ENCODE data around the gene TUT1. TPM values are rescaled to one million over a fixed set of nuclear protein-coding genes. Genes with fewer than 3 reads are reported as not detected.
"Not testable (repeated sequence)": the region's sequence is repeated elsewhere in the genome, so short reads cannot be mapped to it uniquely, and the experiment has no call there.

The TUT1 gene
- total RNA-seq, 6 donors from 2014 or later: 5.3 to 25.4 (median 11.7) TPM

DNA sequence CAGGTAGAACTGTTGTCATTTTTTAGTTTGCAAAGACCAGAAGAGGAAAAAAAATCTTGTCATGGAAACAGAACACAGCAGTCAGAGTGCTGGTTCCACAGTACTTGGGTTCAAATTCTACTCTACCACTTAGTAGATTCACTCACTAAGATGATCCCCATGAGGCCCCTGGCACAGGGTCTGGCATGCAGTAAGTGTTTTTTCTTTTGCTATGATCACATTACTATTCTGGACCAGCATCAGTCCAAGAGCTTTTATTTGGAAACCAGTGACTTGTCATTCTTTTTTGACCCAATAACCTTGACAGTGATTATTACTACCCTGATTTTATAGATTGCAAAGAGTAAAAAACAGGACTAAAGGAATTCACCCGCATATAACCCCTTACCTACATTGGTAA lies 21.7 kb downstream of the TUT1 start:
- Histone ChIP-seq H3K4me3 (no peak overlapping the region), H3K27ac (no peak overlapping the region), H3K27me3 (no peaks in the 10 kb centered on the region), H3K9me3 (no peaks in the 10 kb centered on the region), H3K4me1 (peaks cover 9 to 19% (median 14%) of the 10 kb centered on the region in 4 donors), H3K36me3 (peaks cover 42 to 78% (median 71%) of the 10 kb centered on the region in 4 donors)
- DNase-seq (no peak), ATAC-seq (ENCODE audit: low FRiP score in 2 of 2) (no peak)
- TF ChIP-seq POLR2AphosphoS5 (IDR thresholded peaks at IDR 0.05): no peak
- no peak for TF ChIP-seq EP300 (IDR thresholded peaks at IDR 0.05)
- TF ChIP-seq, protein P1, sequence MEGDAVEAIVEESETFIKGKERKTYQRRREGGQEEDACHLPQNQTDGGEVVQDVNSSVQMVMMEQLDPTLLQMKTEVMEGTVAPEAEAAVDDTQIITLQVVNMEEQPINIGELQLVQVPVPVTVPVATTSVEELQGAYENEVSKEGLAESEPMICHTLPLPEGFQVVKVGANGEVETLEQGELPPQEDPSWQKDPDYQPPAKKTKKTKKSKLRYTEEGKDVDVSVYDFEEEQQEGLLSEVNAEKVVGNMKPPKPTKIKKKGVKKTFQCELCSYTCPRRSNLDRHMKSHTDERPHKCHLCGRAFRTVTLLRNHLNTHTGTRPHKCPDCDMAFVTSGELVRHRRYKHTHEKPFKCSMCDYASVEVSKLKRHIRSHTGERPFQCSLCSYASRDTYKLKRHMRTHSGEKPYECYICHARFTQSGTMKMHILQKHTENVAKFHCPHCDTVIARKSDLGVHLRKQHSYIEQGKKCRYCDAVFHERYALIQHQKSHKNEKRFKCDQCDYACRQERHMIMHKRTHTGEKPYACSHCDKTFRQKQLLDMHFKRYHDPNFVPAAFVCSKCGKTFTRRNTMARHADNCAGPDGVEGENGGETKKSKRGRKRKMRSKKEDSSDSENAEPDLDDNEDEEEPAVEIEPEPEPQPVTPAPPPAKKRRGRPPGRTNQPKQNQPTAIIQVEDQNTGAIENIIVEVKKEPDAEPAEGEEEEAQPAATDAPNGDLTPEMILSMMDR (IDR thresholded peaks at IDR 0.05): no peak
- TF ChIP-seq POLR2A (IDR thresholded peaks at IDR 0.05): no peak
- WGBS, 2 donors: 77 to 89% methylated on average over 1 of the region's 1 CpG

DNA sequence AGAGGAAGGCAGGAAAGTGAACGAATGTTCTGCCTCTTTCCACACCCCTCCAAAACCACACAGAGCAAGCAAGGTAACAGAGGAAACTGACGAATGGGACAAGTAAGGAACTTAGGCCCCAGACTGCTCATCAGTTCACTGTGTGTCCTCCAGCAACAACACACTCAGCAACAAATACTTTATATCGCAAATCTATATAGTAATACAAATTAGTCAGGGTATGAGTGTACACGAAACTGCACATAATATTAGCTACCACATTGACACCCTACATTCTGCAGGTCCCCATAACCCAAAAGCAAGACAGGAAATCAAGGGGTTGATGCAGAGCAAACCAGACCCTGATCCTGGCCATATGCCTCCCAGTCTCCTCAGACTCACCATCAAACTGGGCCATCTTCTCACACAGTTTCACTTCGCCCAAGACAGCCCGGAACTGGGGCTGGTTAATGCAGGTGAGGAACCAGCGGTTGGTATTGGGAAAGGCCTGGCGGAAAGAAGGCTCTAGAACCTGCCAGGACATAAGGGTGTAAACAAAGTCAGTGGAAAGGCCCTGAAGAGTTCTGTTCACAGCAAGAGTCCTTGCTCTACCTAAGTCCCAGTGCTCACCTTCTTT lies 24.2 kb downstream of the TUT1 start:
- Histone ChIP-seq H3K27ac (peak overlapping the region in 2 of 4 donors; percentile 15 to 17), H3K4me1 (peaks cover 0 to 6% (median 3%) of the 10 kb centered on the region in 4 donors), H3K27me3 (no peaks in the 10 kb centered on the region), H3K9me3 (no peaks in the 10 kb centered on the region), H3K4me3 (no peak overlapping the region), H3K36me3 (peaks cover 42 to 93% (median 85%) of the 10 kb centered on the region in 4 donors)
- ATAC-seq (ENCODE audit: low FRiP score in 2 of 2): no peak
- TF ChIP-seq EP300 (IDR thresholded peaks at IDR 0.05): no peak
- TF ChIP-seq POLR2AphosphoS5 (IDR thresholded peaks at IDR 0.05): no peak
- TF ChIP-seq, protein P1 (IDR thresholded peaks at IDR 0.05): no peak
- TF ChIP-seq POLR2A (IDR thresholded peaks at IDR 0.05): no peak
- DNase-seq: no peak
- WGBS, 2 donors: 86% methylated on average over 8 of the region's 8 CpGs

DNA sequence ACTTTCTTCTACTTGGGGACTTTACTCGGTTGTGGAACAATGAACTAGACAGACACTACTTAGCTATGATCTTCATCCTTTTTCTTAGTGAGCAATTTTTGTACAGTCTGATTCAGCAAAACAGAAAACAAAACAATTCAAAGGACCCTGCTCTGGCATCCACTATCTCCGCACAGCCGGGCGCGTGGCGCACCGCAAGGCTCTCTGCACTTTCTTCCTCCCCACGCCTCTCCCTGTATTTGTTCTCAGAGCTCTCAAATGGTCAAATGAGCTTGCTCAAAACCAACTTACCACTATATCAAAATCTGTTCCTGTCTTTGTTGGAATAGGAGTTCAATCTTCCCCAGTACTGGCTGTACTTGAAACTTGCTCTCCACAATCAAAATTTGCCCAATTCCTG lies 25.1 kb downstream of the TUT1 start:
- H3K36me3 ChIP-seq: peaks cover 42 to 90% (median 81%) of the 10 kb centered on the region in 4 donors
- WGBS, 2 donors: 95% methylated on average over 8 of the region's 8 CpGs
- DNase-seq: peak in 1 of 2 donors; percentile 60
- H3K9me3 ChIP-seq: no peaks in the 10 kb centered on the region
- TF ChIP-seq POLR2AphosphoS5 (IDR thresholded peaks at IDR 0.05) (no peak), EP300 (IDR thresholded peaks at IDR 0.05) (no peak), POLR2A (IDR thresholded peaks at IDR 0.05) (no peak)
- TF ChIP-seq, protein P1 (IDR thresholded peaks at IDR 0.05): no peak
- H3K4me1 ChIP-seq: peaks cover under 1 to 2% (median under 1%) of the 10 kb centered on the region in 4 donors
- no peak overlapping the region for H3K4me3 ChIP-seq
- no peak for ATAC-seq (ENCODE audit: low FRiP score in 2 of 2)
- H3K27me3 ChIP-seq: no peaks in the 10 kb centered on the region
- H3K27ac ChIP-seq: no peak overlapping the region

DNA sequence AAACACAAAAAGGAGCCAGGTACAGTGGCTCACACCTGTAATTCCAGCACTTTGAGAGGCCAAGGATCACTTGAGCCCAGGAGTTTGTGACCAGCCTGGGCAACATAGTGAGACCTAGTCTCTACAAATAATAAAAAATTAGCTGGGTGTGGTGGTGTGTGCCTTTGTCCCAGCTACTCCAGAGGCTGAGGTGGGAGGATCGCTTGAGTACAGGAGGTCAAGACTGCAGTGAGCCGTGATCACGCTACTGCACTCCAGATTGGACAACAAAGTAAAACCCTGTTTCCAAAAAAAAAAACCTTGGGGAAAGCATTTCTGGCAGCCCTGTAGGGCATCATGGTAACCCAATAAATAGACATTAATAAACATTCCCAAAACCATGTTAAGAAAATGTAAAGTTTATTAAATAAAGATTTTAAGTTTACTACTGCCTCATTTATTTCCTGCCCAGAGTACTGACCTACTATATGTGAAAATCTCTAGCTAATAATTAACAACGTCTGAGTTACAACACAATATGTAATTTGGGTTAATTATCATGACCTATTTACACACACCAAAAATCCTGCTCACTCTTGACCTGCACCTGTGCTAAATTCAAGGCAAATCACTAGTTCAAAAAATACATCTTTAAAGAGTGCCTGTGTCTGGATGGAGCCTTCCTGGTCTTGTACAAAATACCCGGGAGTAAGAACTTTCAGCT lies 26.1 kb downstream of the TUT1 start:
- H3K27me3 ChIP-seq: no peaks in the 10 kb centered on the region
- no peak overlapping the region for H3K4me3 ChIP-seq
- ATAC-seq (ENCODE audit: low FRiP score in 2 of 2) (no peak), DNase-seq (no peak)
- TF ChIP-seq POLR2A (IDR thresholded peaks at IDR 0.05) (no peak), POLR2AphosphoS5 (IDR thresholded peaks at IDR 0.05) (no peak), EP300 (IDR thresholded peaks at IDR 0.05) (no peak)
- TF ChIP-seq, protein P1 (IDR thresholded peaks at IDR 0.05): no peak
- H3K4me1 ChIP-seq: peaks cover 9 to 12% (median 11%) of the 10 kb centered on the region in 4 donors
- 69 to 70% methylated on average over 5 of the region's 5 CpGs for WGBS, 2 donors
- H3K27ac ChIP-seq: no peak overlapping the region
- no peaks in the 10 kb centered on the region for H3K9me3 ChIP-seq
- H3K36me3 ChIP-seq: peaks cover 35 to 81% (median 71%) of the 10 kb centered on the region in 4 donors

DNA sequence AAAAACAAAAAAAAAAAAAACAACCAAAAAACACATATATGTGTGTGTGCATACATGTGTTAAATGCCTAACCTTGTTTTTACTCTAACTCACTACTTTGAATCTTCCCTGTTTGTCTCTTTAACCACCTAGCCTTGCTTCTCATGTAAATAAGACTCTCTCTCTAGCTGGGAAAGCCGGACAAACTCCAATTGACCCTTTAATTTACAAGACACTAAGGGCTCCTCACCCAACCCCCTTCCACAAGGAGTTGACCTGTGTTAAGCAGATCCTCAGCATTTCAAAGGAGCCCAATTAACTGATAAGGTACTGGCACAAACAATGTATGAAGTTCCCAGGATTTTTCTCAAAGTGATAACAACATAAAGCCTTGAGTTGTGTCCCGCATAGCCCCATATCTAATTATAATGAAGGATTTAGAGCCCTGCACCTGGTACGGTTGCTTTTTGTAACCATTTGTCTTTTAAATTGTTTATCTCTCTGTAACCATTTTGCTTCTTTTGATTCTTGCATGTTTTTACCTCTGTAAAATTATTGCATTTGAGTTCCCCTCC lies 29.6 kb downstream of the TUT1 start:
- Histone ChIP-seq H3K27ac (peak overlapping the region in 2 of 4 donors; percentile 74 to 80), H3K36me3 (peaks cover 17 to 63% (median 54%) of the 10 kb centered on the region in 4 donors), H3K4me1 (peaks cover 26 to 33% (median 27%) of the 10 kb centered on the region in 4 donors)
- not testable (repeated sequence) for DNase-seq; ATAC-seq (ENCODE audit: low FRiP score in 2 of 2); H3K27me3 ChIP-seq; H3K4me3 ChIP-seq; H3K9me3 ChIP-seq
- 77 to 82% methylated on average over 3 of the region's 3 CpGs for WGBS, 2 donors

Measured in upper lobe of left lung (tissue), 6 donors.